GM18858 (cell line): Measurements from ENCODE around the gene CCDC144A.
"Not testable (repeated sequence)": the region's sequence is repeated elsewhere in the genome, so short reads cannot be mapped to it uniquely, and the experiment has no call there.

Source experiments
- ATAC-seq: cut with Tn5 transposase; IDR thresholded peaks from one replicate; pipeline ENCODE4 v1.9.1; 2021; ENCODE audit not compliant: unreplicated experiment

Gene CCDC144A

DNA sequence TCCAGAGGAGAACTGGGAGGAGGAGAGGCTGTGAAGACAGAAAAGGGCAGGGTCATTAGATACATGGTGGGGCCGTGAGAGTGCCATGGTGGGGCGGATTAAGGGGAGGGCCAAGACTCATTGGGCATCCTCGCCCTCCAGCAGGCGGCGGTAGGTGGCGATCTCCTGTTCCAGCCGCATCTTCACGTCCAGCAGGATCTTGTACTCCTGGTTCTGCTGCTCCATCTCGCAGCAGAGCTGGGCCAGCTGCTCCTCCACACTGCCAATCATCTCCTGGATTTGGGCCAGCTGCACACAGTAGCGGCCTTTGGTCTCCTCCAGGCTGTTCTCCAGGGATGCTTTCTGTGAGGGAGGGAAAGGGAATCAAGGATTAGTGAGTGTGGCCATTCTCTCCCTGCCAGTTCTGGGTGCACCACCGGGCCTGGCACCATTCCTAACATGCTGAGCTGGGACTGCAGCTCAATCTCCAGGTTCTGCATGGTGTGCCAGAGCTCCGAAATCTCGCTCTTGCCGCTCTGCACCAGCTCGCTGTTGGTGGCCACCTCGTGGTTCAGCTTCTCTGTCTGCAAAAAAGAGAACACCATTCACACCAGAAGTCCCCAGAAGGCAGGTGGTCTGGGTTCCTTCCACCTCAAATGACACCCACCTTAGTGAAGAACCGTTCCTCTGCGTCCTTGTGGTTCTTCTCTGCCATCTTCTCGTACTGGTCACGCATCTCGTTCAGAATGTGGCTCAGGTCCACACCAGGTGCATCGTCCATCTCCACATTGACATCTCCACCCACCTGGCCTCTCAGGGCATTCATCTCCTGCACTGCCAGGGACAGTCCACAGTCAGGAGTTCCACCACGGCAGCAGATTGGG, 129.0 kb downstream of the CCDC144A start:
- no peak for ATAC-seq

DNA sequence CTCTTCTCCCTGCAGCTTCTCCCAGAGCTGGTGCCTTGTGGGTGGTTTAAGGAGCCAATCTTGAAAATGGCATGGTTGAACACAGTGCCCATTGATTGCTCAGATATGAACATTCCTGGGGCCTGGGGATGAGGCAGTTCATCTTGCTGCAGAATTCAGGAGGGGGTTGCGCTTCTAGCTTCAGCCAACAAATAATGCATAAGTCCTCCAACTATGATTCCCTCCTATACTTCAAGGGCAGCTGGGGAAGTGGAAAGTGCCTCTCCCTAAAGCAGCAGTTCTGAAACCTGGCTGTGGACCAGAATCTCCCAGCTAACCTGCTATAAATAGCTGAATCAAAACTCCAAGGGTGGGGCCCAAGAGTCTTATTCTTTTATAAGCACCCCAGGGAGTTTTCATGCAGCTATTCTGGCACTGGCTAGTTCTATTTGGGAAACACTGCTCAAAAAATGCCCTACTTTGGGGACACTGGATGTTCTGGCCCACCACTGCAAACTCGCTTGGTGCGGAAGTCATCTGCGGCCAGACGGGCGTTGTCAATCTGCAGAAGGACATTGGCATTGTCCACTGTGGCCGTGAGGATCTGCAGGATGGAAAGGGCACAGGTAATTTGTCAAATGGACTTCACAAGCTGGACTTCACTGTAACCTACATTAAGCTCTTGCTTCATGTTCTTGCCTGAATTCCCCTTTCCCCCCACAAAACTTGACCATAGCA, 130.3 kb downstream of the CCDC144A start:
- no peak for ATAC-seq

DNA sequence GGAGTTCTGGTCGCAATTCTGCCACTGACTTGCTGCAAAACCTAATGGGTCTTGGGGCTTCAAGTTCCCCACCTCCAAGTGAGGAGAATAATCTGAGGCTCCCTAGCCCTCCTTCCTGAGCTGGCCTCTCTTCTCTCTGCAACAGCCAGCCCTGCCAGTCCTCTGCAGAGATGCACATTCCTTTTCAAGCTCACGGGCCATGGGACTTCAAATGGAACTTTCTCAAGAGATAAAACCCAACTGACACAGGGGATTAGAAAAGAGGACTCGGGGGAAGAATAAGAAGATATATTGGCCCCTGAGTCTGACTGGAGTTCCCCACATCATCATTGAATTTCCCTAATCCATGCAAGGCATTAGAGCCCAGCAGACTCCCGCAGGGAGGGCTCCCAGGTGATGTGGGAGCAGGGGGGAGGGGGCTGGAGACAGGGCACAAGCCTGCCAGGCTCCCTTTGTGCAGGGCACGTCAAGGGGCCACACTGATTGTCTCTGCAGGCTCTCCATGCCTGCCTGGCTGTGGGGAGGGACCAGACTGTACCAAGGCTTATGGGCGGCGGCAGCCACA, 131.0 kb downstream of the CCDC144A start:
- no peak for ATAC-seq

DNA sequence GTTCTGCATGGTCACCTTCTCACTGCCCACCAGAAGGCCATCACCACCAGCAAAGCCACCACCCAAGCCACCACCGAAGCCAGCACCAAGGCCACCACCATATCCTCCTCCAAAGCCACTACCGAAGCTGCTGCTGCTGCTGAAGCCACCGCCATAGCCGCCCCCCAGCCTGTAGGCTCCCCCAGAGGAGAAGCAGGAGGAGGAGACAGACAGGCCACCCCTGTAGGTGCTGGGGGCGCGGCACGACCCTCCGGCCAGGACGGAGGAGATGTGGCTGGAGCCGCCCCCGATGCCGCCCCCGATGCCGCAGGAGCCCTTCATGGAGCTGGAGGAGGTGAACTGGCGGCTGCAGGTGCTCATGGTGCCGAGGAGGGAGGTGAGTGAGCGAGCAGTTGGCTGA, 132.1 kb downstream of the CCDC144A start:
- ATAC-seq, result not testable (repeated sequence)

DNA sequence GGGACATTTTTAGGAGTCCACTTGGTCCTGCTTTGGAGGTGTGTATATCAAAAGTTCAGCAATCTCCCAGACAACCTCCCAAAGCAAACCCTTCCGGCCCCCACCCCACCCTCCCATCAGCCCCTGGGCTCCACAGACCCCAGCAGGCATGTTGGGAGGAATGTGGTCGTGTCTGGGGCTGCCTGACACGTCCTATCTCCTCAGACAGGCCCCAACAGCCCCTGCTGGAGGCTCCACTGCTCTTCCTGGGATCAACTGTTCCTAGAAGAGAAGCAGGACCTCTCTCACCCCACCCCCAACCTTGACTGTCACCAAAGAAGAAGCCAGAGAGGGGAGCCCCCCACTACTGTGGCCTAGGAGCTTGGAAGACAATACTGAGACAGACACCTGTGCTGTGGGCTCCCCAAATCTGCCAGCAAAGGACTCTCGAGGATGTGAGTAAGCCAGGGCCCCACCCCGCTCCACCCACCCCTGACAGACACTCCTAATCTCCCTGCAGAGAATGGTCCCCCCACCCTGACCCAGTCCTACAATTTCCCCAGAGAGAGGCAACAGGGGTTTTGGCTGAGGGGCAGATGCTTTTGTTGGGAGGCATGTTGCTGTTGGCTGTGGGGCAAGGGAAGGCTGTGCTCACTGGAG, 133.8 kb downstream of the CCDC144A start:
- not testable (repeated sequence) for ATAC-seq
